Peyer's patch (tissue), 4 donors: Measurements from ENCODE around the gene ONECUT1. TPM values are rescaled to one million over a fixed set of nuclear protein-coding genes. Genes with fewer than 3 reads are reported as not detected.
A peak's percentile ranks its signal among the peaks of the same experiment; 100 is the strongest.

Source experiments
- DNase-seq, 3 donors: peaks; one replicate each; pipeline ENCODE4 v3.0.0-alpha.2; 2017 to 2019
- H3K27ac ChIP-seq, 4 donors: fragments of 200-600 bp; sonication (generic); one replicate each; pipeline ENCODE4 v1.5.1; 2016 to 2019
- H3K27me3 ChIP-seq, 2 donors: fragments of 200-600 bp; sonication (generic); one replicate each; pipeline ENCODE4 v1.5.1; 2019
- H3K36me3 ChIP-seq, 3 donors: fragments of 200-600 bp; sonication (generic); one replicate each; pipeline ENCODE4 v1.5.1; 2016 to 2019
- H3K4me1 ChIP-seq, 4 donors: fragments of 200-600 bp; sonication (generic); one replicate each; pipeline ENCODE4 v1.5.1; 2016 to 2019
- H3K4me3 ChIP-seq, 4 donors: fragments of 200-600 bp; sonication (generic); 1 replicate in 3 of 4; 2 replicates in 1 of 4; pipeline ENCODE4 v1.5.1; 2016 to 2019; ENCODE audit warnings: mild to moderate bottlenecking in 1 of 4
- H3K9me3 ChIP-seq, 4 donors: fragments of 200-600 bp; sonication (generic); one replicate each; pipeline ENCODE4 v1.5.1; 2016 to 2019; ENCODE audit warnings: mild to moderate bottlenecking in 1 of 4
- CTCF ChIP-seq, 6 experiments: fragments of 450-650 bp in 4 of 6; fragments of 200-600 bp in 2 of 6; sonication (generic) in 1 of 6; IDR thresholded peaks; one replicate each; pipeline ENCODE4 v1.5.1; 2017 to 2019; ENCODE audit warnings: antibody characterized with exemption in 6 of 6, mild to moderate bottlenecking in 3 of 6, moderate library complexity in 1 of 6
- POLR2A ChIP-seq, 2 donors: fragments of 450-650 bp; IDR thresholded peaks; one replicate each; pipeline ENCODE4 v1.5.1; 2017; ENCODE audit warnings: antibody characterized with exemption in 2 of 2, mild to moderate bottlenecking in 2 of 2, moderate library complexity in 2 of 2
- total RNA-seq, 4 donors: library from RNA; depleted of rRNA; stranded (reverse); fragments of >200 nt; gene quantifications; one replicate each; pipeline ENCODE4 v1.1.0, GENCODE V29; 2016

ONECUT1 gene
- total RNA-seq, 4 donors from 2014 or later = not detected

- H3K4me1 ChIP-seq = peaks cover 0 to 8% (median 2%) of the 10 kb centered on the region in 4 donors
- H3K36me3 ChIP-seq = no peaks in the 10 kb centered on the region
- TF ChIP-seq CTCF (IDR thresholded peaks at IDR 0.05) (no peak), POLR2A (IDR thresholded peaks at IDR 0.05) (no peak)
- H3K9me3 ChIP-seq = no peaks in the 10 kb centered on the region
- H3K4me3 ChIP-seq = no peak overlapping the region
- no peak overlapping the region for H3K27ac ChIP-seq
- DNase-seq = no peak
- H3K27me3 ChIP-seq = no peaks in the 10 kb centered on the region
These were observed 58.2 kb downstream of the ONECUT1 start for GRCh38 chr15:52731732-52732470.

- TF ChIP-seq POLR2A (IDR thresholded peaks at IDR 0.05) = no peak
- no peak for TF ChIP-seq CTCF (IDR thresholded peaks at IDR 0.05)
These were observed 59.1 kb downstream of the ONECUT1 start for GRCh38 chr15:52731004-52731403.

DNA sequence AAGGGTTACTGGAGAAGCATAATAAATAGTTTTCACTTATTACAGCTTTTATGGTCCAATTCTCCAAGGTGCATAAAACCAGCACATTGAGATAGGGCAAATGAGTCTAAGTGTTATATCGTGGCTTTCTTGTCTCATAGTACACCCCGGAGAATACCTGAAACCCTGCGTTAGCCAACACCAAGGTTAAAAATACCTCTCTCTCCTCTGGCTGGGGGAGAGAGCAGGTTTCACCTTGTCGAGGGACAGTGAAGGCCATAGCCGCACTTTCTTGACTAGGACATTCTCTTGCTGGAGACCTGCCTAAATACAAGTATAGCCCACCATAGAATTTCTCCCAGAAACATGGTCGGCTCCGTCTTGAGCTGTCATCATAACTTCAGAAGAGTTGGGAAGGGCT is 59.5 kb downstream of the ONECUT1 start:
- H3K27ac ChIP-seq = peak overlapping the region in 1 of 4 donors; percentile 52
- no peaks in the 10 kb centered on the region for H3K36me3 ChIP-seq
- no peak overlapping the region for H3K4me3 ChIP-seq
- DNase-seq = no peak
- peaks cover 0 to 8% (median 2%) of the 10 kb centered on the region in 4 donors for H3K4me1 ChIP-seq
- TF ChIP-seq CTCF (IDR thresholded peaks at IDR 0.05) (no peak), POLR2A (IDR thresholded peaks at IDR 0.05) (no peak)
- no peaks in the 10 kb centered on the region for H3K27me3 ChIP-seq
- no peaks in the 10 kb centered on the region for H3K9me3 ChIP-seq

More at GRCh38 chr15:52731004-52731403, 59.1 kb downstream of the ONECUT1 start:
- Histone ChIP-seq H3K27ac (no peak overlapping the region), H3K4me1 (peaks cover 0 to 8% (median 2%) of the 10 kb centered on the region in 4 donors), H3K4me3 (no peak overlapping the region), H3K36me3 (no peaks in the 10 kb centered on the region), H3K27me3 (no peaks in the 10 kb centered on the region), H3K9me3 (no peaks in the 10 kb centered on the region)
- DNase-seq = no peak

GRCh38 chr15:52730173-52730572 is 60.0 kb downstream of the ONECUT1 start:
- peak in 2 of 3 donors; percentile 66 to 74 for DNase-seq
- Histone ChIP-seq H3K27me3 (no peaks in the 10 kb centered on the region), H3K4me3 (no peak overlapping the region), H3K9me3 (no peaks in the 10 kb centered on the region), H3K4me1 (peaks cover 0 to 8% (median 2%) of the 10 kb centered on the region in 4 donors), H3K36me3 (no peaks in the 10 kb centered on the region), H3K27ac (peak overlapping the region in 2 of 4 donors; percentile 2 to 52)
- TF ChIP-seq CTCF (IDR thresholded peaks at IDR 0.05) (peak in 1 of 6 experiments; percentile 21), POLR2A (IDR thresholded peaks at IDR 0.05) (no peak)

GRCh38 chr15:52728899-52729298 is 61.2 kb downstream of the ONECUT1 start:
- no peak overlapping the region for H3K4me3 ChIP-seq
- peaks cover 0 to 8% (median 2%) of the 10 kb centered on the region in 4 donors for H3K4me1 ChIP-seq
- no peaks in the 10 kb centered on the region for H3K36me3 ChIP-seq
- H3K9me3 ChIP-seq = no peaks in the 10 kb centered on the region
- H3K27ac ChIP-seq = no peak overlapping the region
- TF ChIP-seq POLR2A (IDR thresholded peaks at IDR 0.05) (no peak), CTCF (IDR thresholded peaks at IDR 0.05) (no peak)
- H3K27me3 ChIP-seq = no peaks in the 10 kb centered on the region
- no peak for DNase-seq
